Measurements from ENCODE around the gene BAIAP2. TPM values are rescaled to one million over a fixed set of nuclear protein-coding genes. Genes with fewer than 3 reads are reported as not detected.

BAIAP2 gene
- polyA plus RNA-seq, 3 donors = 8.6 to 17.0 (median 11.2) TPM

GRCh38 chr17:81044764-81045589 lies 10.0 kb downstream of the BAIAP2 start:
- H3K4me3 Mint-ChIP-seq = no peak overlapping the region
- H3K4me1 ChIP-seq (ENCODE audit: control insufficient read depth in 1 of 2, insufficient read depth in 2 of 2, low read length in 2 of 2) = peaks cover 20 to 25% of the 10 kb centered on the region in 2 donors
- WGBS (ENCODE audit: insufficient coverage) = 77% methylated on average over 25 of the region's 28 CpGs
- no peaks in the 10 kb centered on the region for H3K9me3 Mint-ChIP-seq
- intact Hi-C loops (cut with micrococcal nuclease) = no loop called here
- peaks cover 24% of the 10 kb centered on the region for H3K4me1 Mint-ChIP-seq
- peaks cover 1 to 11% (median 3%) of the 10 kb centered on the region in 3 donors for H3K27me3 Mint-ChIP-seq (ENCODE audit: low read depth in 3 of 3)
- peaks cover 55% of the 10 kb centered on the region for H4K20me1 ChIP-seq (ENCODE audit: insufficient read depth, low read length)
- H3K9me3 ChIP-seq (replicated peaks in 1 of 2; ENCODE audit: control insufficient read depth in 1 of 2, insufficient read depth in 1 of 2, low read length in 2 of 2) = no peaks in the 10 kb centered on the region
- H3K4me2 ChIP-seq (replicated peaks; ENCODE audit: extremely low read depth, low read length, poor library complexity, severe bottlenecking) = no peak overlapping the region
- no peaks in the 10 kb centered on the region for H3K27me3 ChIP-seq (ENCODE audit: control insufficient read depth in 2 of 2, insufficient read depth in 2 of 2, low read length in 2 of 2)
- no peak for DNase-seq
- H3K27ac ChIP-seq (ENCODE audit: low read depth in 1 of 2, low read length in 2 of 2) = no peak overlapping the region
- H3K4me3 ChIP-seq (replicated peaks in 1 of 3; ENCODE audit: low read depth in 2 of 3, low read length in 3 of 3) = no peak overlapping the region
- no peak for TF ChIP-seq CTCF (IDR thresholded peaks at IDR 0.05)
- no peaks in the 10 kb centered on the region for H3K36me3 Mint-ChIP-seq
- H3K79me2 ChIP-seq (ENCODE audit: insufficient read depth, low read length) = no peaks in the 10 kb centered on the region
- no peaks in the 10 kb centered on the region for H3K36me3 ChIP-seq (replicated peaks in 1 of 2; ENCODE audit: control insufficient read depth in 1 of 2, insufficient read depth in 2 of 2, low read length in 2 of 2)
- no peak overlapping the region for H2AFZ ChIP-seq (ENCODE audit: insufficient read depth, low read depth, low read length, poor library complexity, severe bottlenecking)
- H3K27ac Mint-ChIP-seq = peak overlapping the region in 1 of 7 donors; percentile 23
- no peak overlapping the region for H3K9ac ChIP-seq (ENCODE audit: insufficient read depth, low read length, poor library complexity, severe bottlenecking)

GRCh38 chr17:81045590-81046095 lies 10.7 kb downstream of the BAIAP2 start:
- H3K79me2 ChIP-seq (ENCODE audit: insufficient read depth, low read length) = no peaks in the 10 kb centered on the region
- no peak for DNase-seq
- peaks cover 0 to 2% of the 10 kb centered on the region in 2 donors for H3K36me3 Mint-ChIP-seq
- TF ChIP-seq CTCF (IDR thresholded peaks at IDR 0.05) = no peak
- intact Hi-C loops (cut with micrococcal nuclease) = no loop called here
- no peak overlapping the region for H2AFZ ChIP-seq (ENCODE audit: insufficient read depth, low read depth, low read length, poor library complexity, severe bottlenecking)
- H3K4me2 ChIP-seq (replicated peaks; ENCODE audit: extremely low read depth, low read length, poor library complexity, severe bottlenecking) = no peak overlapping the region
- H3K36me3 ChIP-seq (replicated peaks in 1 of 2; ENCODE audit: control insufficient read depth in 1 of 2, insufficient read depth in 2 of 2, low read length in 2 of 2) = no peaks in the 10 kb centered on the region
- no peak overlapping the region for H3K27ac Mint-ChIP-seq
- 66% methylated on average over 5 of the region's 9 CpGs for WGBS (ENCODE audit: insufficient coverage)
- no peak overlapping the region for H3K4me3 ChIP-seq (replicated peaks in 1 of 3; ENCODE audit: low read depth in 2 of 3, low read length in 3 of 3)
- H3K27me3 Mint-ChIP-seq (ENCODE audit: low read depth in 3 of 3) = peaks cover 1 to 6% (median 3%) of the 10 kb centered on the region in 3 donors
- no peaks in the 10 kb centered on the region for H3K9me3 ChIP-seq (replicated peaks in 1 of 2; ENCODE audit: control insufficient read depth in 1 of 2, insufficient read depth in 1 of 2, low read length in 2 of 2)
- peaks cover 48% of the 10 kb centered on the region for H4K20me1 ChIP-seq (ENCODE audit: insufficient read depth, low read length)
- no peaks in the 10 kb centered on the region for H3K27me3 ChIP-seq (ENCODE audit: control insufficient read depth in 2 of 2, insufficient read depth in 2 of 2, low read length in 2 of 2)
- H3K9me3 Mint-ChIP-seq = no peaks in the 10 kb centered on the region
- peaks cover 25 to 32% of the 10 kb centered on the region in 2 donors for H3K4me1 ChIP-seq (ENCODE audit: control insufficient read depth in 1 of 2, insufficient read depth in 2 of 2, low read length in 2 of 2)
- H3K27ac ChIP-seq (ENCODE audit: low read depth in 1 of 2, low read length in 2 of 2) = no peak overlapping the region
- peaks cover 30% of the 10 kb centered on the region for H3K4me1 Mint-ChIP-seq
- H3K4me3 Mint-ChIP-seq = no peak overlapping the region
- no peak overlapping the region for H3K9ac ChIP-seq (ENCODE audit: insufficient read depth, low read length, poor library complexity, severe bottlenecking)
